Peyer's patch (tissue), 4 donors: ENCODE measurements around the gene ADPRM. TPM values are rescaled to one million over a fixed set of nuclear protein-coding genes. Genes with fewer than 3 reads are reported as not detected.
"Not testable (repeated sequence)": the region's sequence is repeated elsewhere in the genome, so short reads cannot be mapped to it uniquely, and the experiment has no call there.

Experiments used
- DNase-seq, 3 donors: peaks; one replicate each; pipeline ENCODE4 v3.0.0-alpha.2; 2017 to 2019
- H3K27ac ChIP-seq, 4 donors: fragments of 200-600 bp; sonication (generic); one replicate each; pipeline ENCODE4 v1.5.1; 2016 to 2019
- H3K27me3 ChIP-seq, 2 donors: fragments of 200-600 bp; sonication (generic); one replicate each; pipeline ENCODE4 v1.5.1; 2019
- H3K36me3 ChIP-seq, 3 donors: fragments of 200-600 bp; sonication (generic); one replicate each; pipeline ENCODE4 v1.5.1; 2016 to 2019
- H3K4me1 ChIP-seq, 4 donors: fragments of 200-600 bp; sonication (generic); one replicate each; pipeline ENCODE4 v1.5.1; 2016 to 2019
- H3K4me3 ChIP-seq, 4 donors: fragments of 200-600 bp; sonication (generic); 1 replicate in 3 of 4; 2 replicates in 1 of 4; pipeline ENCODE4 v1.5.1; 2016 to 2019; ENCODE audit warnings: mild to moderate bottlenecking in 1 of 4
- H3K9me3 ChIP-seq, 4 donors: fragments of 200-600 bp; sonication (generic); one replicate each; pipeline ENCODE4 v1.5.1; 2016 to 2019; ENCODE audit warnings: mild to moderate bottlenecking in 1 of 4
- CTCF ChIP-seq, 6 experiments: fragments of 450-650 bp in 4 of 6; fragments of 200-600 bp in 2 of 6; sonication (generic) in 1 of 6; IDR thresholded peaks; one replicate each; pipeline ENCODE4 v1.5.1; 2017 to 2019; ENCODE audit warnings: antibody characterized with exemption in 6 of 6, mild to moderate bottlenecking in 3 of 6, moderate library complexity in 1 of 6
- POLR2A ChIP-seq, 2 donors: fragments of 450-650 bp; IDR thresholded peaks; one replicate each; pipeline ENCODE4 v1.5.1; 2017; ENCODE audit warnings: antibody characterized with exemption in 2 of 2, mild to moderate bottlenecking in 2 of 2, moderate library complexity in 2 of 2
- total RNA-seq, 4 donors: library from RNA; depleted of rRNA; stranded (reverse); fragments of >200 nt; gene quantifications; one replicate each; pipeline ENCODE4 v1.1.0, GENCODE V29; 2016

The ADPRM gene
- total RNA-seq, 4 donors from 2014 or later, result 6.5 to 20.6 (median 14.0) TPM

- DNase-seq, result no peak
- TF ChIP-seq POLR2A (IDR thresholded peaks at IDR 0.05) (no peak), CTCF (IDR thresholded peaks at IDR 0.05) (no peak)
- Histone ChIP-seq H3K9me3 (no peaks in the 10 kb centered on the region), H3K27me3 (no peaks in the 10 kb centered on the region), H3K27ac (no peak overlapping the region), H3K4me1 (no peaks in the 10 kb centered on the region), H3K36me3 (peaks cover 0 to 85% (median 4%) of the 10 kb centered on the region in 3 donors), H3K4me3 (no peak overlapping the region)
Measured at GRCh38 chr17:10681866-10682446, 15.4 kb upstream of the ADPRM start.

- DNase-seq, result no peak
- Histone ChIP-seq H3K9me3 (no peaks in the 10 kb centered on the region), H3K4me3 (no peak overlapping the region), H3K36me3 (peaks cover 0 to 87% (median 4%) of the 10 kb centered on the region in 3 donors), H3K27ac (no peak overlapping the region), H3K4me1 (no peaks in the 10 kb centered on the region), H3K27me3 (no peaks in the 10 kb centered on the region)
- no peak for TF ChIP-seq POLR2A (IDR thresholded peaks at IDR 0.05)
- peak in 4 of 6 experiments; percentile 31 to 42 (median 32) for TF ChIP-seq CTCF (IDR thresholded peaks at IDR 0.05)
Measured at GRCh38 chr17:10683853-10684252, 13.5 kb upstream of the ADPRM start.

- H3K9me3 ChIP-seq, result no peaks in the 10 kb centered on the region
- TF ChIP-seq CTCF (IDR thresholded peaks at IDR 0.05), result no peak
- no peak for TF ChIP-seq POLR2A (IDR thresholded peaks at IDR 0.05)
- no peak for DNase-seq
- H3K4me3 ChIP-seq, result no peak overlapping the region
- no peak overlapping the region for H3K27ac ChIP-seq
- no peaks in the 10 kb centered on the region for H3K4me1 ChIP-seq
- H3K27me3 ChIP-seq, result no peaks in the 10 kb centered on the region
- H3K36me3 ChIP-seq, result peaks cover 0 to 77% (median 0%) of the 10 kb centered on the region in 3 donors
Measured at GRCh38 chr17:10687499-10687898, 9.9 kb upstream of the ADPRM start.

- H3K4me3 ChIP-seq, result peak overlapping the region in 2 of 4 donors; percentile 94 to 99
- DNase-seq, H3K27ac ChIP-seq: not testable (repeated sequence)
Measured at GRCh38 chr17:10695875-10696407, 1.5 kb upstream of the ADPRM start.

GRCh38 chr17:10698096-10698818 is 863 bp downstream of the ADPRM start:
- Histone ChIP-seq H3K4me3 (peak overlapping the region; percentile 73 to 99 (median 92)), H3K27me3 (no peaks in the 10 kb centered on the region), H3K27ac (peak overlapping the region; percentile 94 to 97 (median 96)), H3K9me3 (no peaks in the 10 kb centered on the region), H3K36me3 (peaks cover 0 to 19% (median 3%) of the 10 kb centered on the region in 3 donors), H3K4me1 (peaks cover 0 to 18% (median 6%) of the 10 kb centered on the region in 4 donors)
- peak in 1 of 3 donors; percentile 26 for DNase-seq
- TF ChIP-seq CTCF (IDR thresholded peaks at IDR 0.05), result no peak
- no peak for TF ChIP-seq POLR2A (IDR thresholded peaks at IDR 0.05)

More at GRCh38 chr17:10695875-10696407, 1.5 kb upstream of the ADPRM start:
- H3K4me1 ChIP-seq, result peaks cover 0 to 18% (median 6%) of the 10 kb centered on the region in 4 donors
- not testable (repeated sequence) for H3K9me3 ChIP-seq, H3K27me3 ChIP-seq
- peaks cover 0 to 42% (median 3%) of the 10 kb centered on the region in 3 donors for H3K36me3 ChIP-seq

- H3K36me3 ChIP-seq, result peaks cover 0 to 8% (median 0%) of the 10 kb centered on the region in 3 donors
- H3K27ac ChIP-seq, result peak overlapping the region in 2 of 4 donors; percentile 94 to 97
- H3K4me1 ChIP-seq, result peaks cover 0 to 18% (median 6%) of the 10 kb centered on the region in 4 donors
- no peak overlapping the region for H3K4me3 ChIP-seq
- H3K9me3 ChIP-seq, result no peaks in the 10 kb centered on the region
- no peaks in the 10 kb centered on the region for H3K27me3 ChIP-seq
- TF ChIP-seq CTCF (IDR thresholded peaks at IDR 0.05), result no peak
- TF ChIP-seq POLR2A (IDR thresholded peaks at IDR 0.05), result no peak
- DNase-seq, result peak in 1 of 3 donors; percentile 45
Measured at GRCh38 chr17:10699856-10700255, 2.5 kb downstream of the ADPRM start.
